ENCODE measurements around the gene INKA2. TPM values are rescaled to one million over a fixed set of nuclear protein-coding genes. Genes with fewer than 3 reads are reported as not detected.

The INKA2 gene
- total RNA-seq, 1 donor, result 3.6 TPM

DNA sequence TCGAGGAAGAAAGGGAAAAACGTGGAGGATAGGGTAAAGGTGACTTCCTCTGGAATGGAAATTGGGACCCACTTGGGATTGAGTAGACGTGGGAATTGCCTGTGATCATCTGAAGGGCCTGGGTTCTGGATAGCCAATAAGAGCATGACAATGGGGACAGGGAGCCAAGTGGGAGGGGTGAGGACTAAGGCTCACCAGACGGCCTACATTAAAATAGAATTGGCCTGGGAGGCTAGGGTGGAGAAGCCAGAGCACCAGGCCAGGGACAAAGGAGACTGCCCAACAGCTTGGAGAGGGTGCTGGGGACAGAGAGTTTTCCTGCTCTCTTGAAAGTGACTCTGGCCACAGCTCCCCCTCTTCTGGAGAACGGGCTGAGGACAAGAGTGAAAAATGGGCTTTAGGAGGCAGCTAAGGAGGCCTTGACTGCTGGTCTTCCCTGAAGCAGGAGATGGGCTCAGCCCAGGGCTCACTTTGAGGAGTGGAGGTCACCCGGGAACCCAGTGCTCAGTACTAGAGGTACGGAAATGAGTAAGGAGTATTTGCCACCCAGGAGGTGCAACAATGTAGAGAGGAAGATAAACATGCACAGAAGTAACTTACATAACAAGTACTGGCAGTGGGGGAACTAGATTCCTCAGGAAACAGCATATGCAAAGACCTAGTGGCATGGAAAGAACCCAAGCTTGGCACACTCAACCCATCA is 18.8 kb downstream of the INKA2 start:
- Histone ChIP-seq H3K27ac (ENCODE audit: low read depth, low read length) (no peak overlapping the region), H3K9me3 (ENCODE audit: low read depth, low read length) (no peaks in the 10 kb centered on the region), H3K36me3 (ENCODE audit: insufficient read depth, low read length) (peaks cover 6% of the 10 kb centered on the region), H3K4me3 (ENCODE audit: insufficient read depth, low read length) (no peak overlapping the region), H3K4me1 (ENCODE audit: insufficient read depth, low read length) (peaks cover 17% of the 10 kb centered on the region), H3K27me3 (ENCODE audit: insufficient read depth, low read length) (no peaks in the 10 kb centered on the region), H2AFZ (ENCODE audit: low read length) (no peak overlapping the region), H3K4me2 (ENCODE audit: insufficient read depth, low read length) (no peak overlapping the region), H3K79me2 (ENCODE audit: insufficient read depth, low read length) (no peaks in the 10 kb centered on the region), H4K20me1 (ENCODE audit: insufficient read depth, low read length) (no peaks in the 10 kb centered on the region)
- TF ChIP-seq, protein P1, sequence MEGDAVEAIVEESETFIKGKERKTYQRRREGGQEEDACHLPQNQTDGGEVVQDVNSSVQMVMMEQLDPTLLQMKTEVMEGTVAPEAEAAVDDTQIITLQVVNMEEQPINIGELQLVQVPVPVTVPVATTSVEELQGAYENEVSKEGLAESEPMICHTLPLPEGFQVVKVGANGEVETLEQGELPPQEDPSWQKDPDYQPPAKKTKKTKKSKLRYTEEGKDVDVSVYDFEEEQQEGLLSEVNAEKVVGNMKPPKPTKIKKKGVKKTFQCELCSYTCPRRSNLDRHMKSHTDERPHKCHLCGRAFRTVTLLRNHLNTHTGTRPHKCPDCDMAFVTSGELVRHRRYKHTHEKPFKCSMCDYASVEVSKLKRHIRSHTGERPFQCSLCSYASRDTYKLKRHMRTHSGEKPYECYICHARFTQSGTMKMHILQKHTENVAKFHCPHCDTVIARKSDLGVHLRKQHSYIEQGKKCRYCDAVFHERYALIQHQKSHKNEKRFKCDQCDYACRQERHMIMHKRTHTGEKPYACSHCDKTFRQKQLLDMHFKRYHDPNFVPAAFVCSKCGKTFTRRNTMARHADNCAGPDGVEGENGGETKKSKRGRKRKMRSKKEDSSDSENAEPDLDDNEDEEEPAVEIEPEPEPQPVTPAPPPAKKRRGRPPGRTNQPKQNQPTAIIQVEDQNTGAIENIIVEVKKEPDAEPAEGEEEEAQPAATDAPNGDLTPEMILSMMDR (IDR thresholded peaks at IDR 0.05; ENCODE audit: extremely low read depth, low read depth, low read length), result no peak
- peak; percentile 46 for DNase-seq (ENCODE audit: insufficient read length, low spot score, missing footprints)

GRCh38 chr1:111719674-111720132 is 19.5 kb downstream of the INKA2 start:
- H3K27ac ChIP-seq (ENCODE audit: low read depth, low read length), result no peak overlapping the region
- peaks cover 17% of the 10 kb centered on the region for H3K4me1 ChIP-seq (ENCODE audit: insufficient read depth, low read length)
- H3K4me3 ChIP-seq (ENCODE audit: insufficient read depth, low read length), result no peak overlapping the region
- H2AFZ ChIP-seq (ENCODE audit: low read length), result no peak overlapping the region
- no peak for DNase-seq (ENCODE audit: insufficient read length, low spot score, missing footprints)
- H3K4me2 ChIP-seq (ENCODE audit: insufficient read depth, low read length), result no peak overlapping the region
- no peaks in the 10 kb centered on the region for H3K9me3 ChIP-seq (ENCODE audit: low read depth, low read length)
- no peaks in the 10 kb centered on the region for H4K20me1 ChIP-seq (ENCODE audit: insufficient read depth, low read length)
- no peaks in the 10 kb centered on the region for H3K27me3 ChIP-seq (ENCODE audit: insufficient read depth, low read length)
- H3K36me3 ChIP-seq (ENCODE audit: insufficient read depth, low read length), result peaks cover 6% of the 10 kb centered on the region
- H3K79me2 ChIP-seq (ENCODE audit: insufficient read depth, low read length), result no peaks in the 10 kb centered on the region
- TF ChIP-seq, protein P1 (IDR thresholded peaks at IDR 0.05; ENCODE audit: extremely low read depth, low read depth, low read length), result no peak

- Histone ChIP-seq H4K20me1 (ENCODE audit: insufficient read depth, low read length) (no peaks in the 10 kb centered on the region), H3K9me3 (ENCODE audit: low read depth, low read length) (no peaks in the 10 kb centered on the region), H2AFZ (ENCODE audit: low read length) (no peak overlapping the region), H3K4me3 (ENCODE audit: insufficient read depth, low read length) (no peak overlapping the region), H3K4me1 (ENCODE audit: insufficient read depth, low read length) (peaks cover 17% of the 10 kb centered on the region), H3K27me3 (ENCODE audit: insufficient read depth, low read length) (no peaks in the 10 kb centered on the region), H3K4me2 (ENCODE audit: insufficient read depth, low read length) (no peak overlapping the region), H3K79me2 (ENCODE audit: insufficient read depth, low read length) (no peaks in the 10 kb centered on the region), H3K36me3 (ENCODE audit: insufficient read depth, low read length) (peaks cover 6% of the 10 kb centered on the region), H3K27ac (ENCODE audit: low read depth, low read length) (no peak overlapping the region)
- DNase-seq (ENCODE audit: insufficient read length, low spot score, missing footprints), result no peak
- TF ChIP-seq, protein P1 (IDR thresholded peaks at IDR 0.05; ENCODE audit: extremely low read depth, low read depth, low read length), result no peak
These were observed 20.1 kb downstream of the INKA2 start for GRCh38 chr1:111719135-111719534.

DNA sequence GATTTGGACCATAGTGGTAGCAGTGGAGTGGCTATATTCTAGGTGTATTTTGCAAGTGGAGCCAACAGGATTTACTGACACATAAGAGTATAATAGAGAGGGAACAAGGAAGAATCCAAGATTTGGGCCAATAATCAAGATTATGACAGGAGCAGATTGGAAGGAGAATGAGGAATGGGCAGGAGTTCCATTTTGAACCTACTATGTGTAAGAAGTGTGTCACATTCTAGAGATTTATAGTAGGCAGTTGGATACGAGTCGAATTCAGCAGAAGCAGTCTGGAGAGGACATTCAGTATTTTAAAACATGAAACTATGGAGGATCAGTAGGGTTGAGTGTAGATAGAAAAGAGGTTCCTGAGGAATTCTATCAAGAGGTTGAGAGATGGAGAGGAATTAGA is 21.7 kb downstream of the INKA2 start:
- H2AFZ ChIP-seq (ENCODE audit: low read length), result no peak overlapping the region
- peaks cover 17% of the 10 kb centered on the region for H3K4me1 ChIP-seq (ENCODE audit: insufficient read depth, low read length)
- H3K4me3 ChIP-seq (ENCODE audit: insufficient read depth, low read length), result no peak overlapping the region
- no peaks in the 10 kb centered on the region for H3K79me2 ChIP-seq (ENCODE audit: insufficient read depth, low read length)
- no peaks in the 10 kb centered on the region for H4K20me1 ChIP-seq (ENCODE audit: insufficient read depth, low read length)
- H3K27me3 ChIP-seq (ENCODE audit: insufficient read depth, low read length), result no peaks in the 10 kb centered on the region
- DNase-seq (ENCODE audit: insufficient read length, low spot score, missing footprints), result no peak
- no peak overlapping the region for H3K4me2 ChIP-seq (ENCODE audit: insufficient read depth, low read length)
- no peak overlapping the region for H3K27ac ChIP-seq (ENCODE audit: low read depth, low read length)
- peaks cover 6% of the 10 kb centered on the region for H3K36me3 ChIP-seq (ENCODE audit: insufficient read depth, low read length)
- TF ChIP-seq, protein P1 (IDR thresholded peaks at IDR 0.05; ENCODE audit: extremely low read depth, low read depth, low read length), result no peak
- no peaks in the 10 kb centered on the region for H3K9me3 ChIP-seq (ENCODE audit: low read depth, low read length)

Data from osteoblast (primary cell).